NCI-H2196 treated with DMSO at 0.1 percent for 48 hours (cell line): ENCODE results near the gene LRRFIP1.
"Not testable (repeated sequence)": the region's sequence is repeated elsewhere in the genome, so short reads cannot be mapped to it uniquely, and the experiment has no call there.

Experiments
- DNase-seq: peaks from one replicate; lab custom pipeline; 2025; ENCODE audit not compliant: unreplicated experiment; lab: John Stamatoyannopoulos, UW

LRRFIP1 gene

GRCh38 chr2:237627441-237628246, at the start of gene LRRFIP1:
Gene LRRFIP1, plus strand, starts transcription at chr2:237627587. Its CDS starts 58 bp downstream, at chr2:237627645.
- DNase-seq: no peak

DNA sequence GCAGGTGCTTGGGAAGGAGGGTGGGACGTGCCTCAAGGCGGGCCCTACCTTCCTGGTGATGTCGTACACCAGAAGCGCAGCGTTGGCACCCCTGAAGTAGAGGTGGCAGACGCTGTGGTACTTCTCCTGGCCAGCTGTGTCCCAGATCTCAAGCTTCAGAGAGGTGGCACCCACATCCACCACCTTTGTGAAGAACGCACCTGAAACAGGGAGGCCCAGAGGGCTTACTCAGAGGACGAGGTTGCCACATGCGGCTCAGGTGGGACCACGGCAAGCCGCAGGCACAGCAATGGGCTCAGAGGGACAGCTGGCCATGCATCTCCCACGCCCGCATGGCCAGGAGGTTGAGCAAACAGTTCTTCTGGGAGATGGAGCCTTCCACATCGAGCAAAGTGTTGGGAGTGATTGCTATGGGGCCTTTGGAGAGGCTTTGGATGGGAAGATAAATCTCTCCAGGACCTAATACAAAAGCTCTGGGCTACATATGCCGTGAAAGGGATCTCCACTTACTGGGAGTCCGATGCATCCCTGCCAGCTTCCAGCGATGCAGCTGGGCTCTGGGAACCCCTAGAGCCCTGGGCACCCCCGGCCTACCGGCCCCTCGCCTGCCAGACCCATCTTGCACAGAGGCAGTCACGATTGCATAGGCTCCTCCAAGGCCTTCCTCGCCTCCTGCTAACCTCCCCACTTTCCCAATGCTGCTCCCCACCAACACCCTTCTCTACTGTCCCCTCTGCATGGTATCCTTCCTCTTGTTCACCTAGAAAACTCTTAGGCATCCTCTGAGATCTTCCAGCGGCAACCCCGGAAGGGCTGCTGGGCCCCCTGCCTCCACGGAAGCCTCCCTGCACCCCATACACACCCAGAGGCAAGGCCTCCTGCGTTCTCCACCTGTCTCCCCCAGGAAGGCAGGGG, 49.2 kb upstream of the LRRFIP1 start:
- no peak for DNase-seq

DNA sequence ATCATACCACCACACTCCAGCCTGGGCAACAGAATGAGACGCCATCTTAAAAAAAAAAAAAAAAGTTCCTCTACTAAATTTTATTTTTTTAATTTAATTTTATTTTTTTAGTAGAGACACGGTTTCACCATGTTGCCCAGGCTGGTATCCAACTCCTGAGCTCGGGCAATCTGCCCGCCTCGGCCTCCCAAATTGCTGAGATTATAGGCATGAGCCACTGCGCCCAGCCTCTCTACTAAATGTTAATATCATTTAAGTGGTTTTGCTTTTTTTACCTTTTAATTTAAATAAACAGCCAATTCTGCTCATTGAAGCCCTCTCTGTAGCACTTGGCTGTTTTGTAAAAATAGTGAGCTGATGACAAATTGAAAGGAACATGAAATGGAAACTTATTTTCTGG, 46.1 kb upstream of the LRRFIP1 start:
- DNase-seq: no peak

DNA sequence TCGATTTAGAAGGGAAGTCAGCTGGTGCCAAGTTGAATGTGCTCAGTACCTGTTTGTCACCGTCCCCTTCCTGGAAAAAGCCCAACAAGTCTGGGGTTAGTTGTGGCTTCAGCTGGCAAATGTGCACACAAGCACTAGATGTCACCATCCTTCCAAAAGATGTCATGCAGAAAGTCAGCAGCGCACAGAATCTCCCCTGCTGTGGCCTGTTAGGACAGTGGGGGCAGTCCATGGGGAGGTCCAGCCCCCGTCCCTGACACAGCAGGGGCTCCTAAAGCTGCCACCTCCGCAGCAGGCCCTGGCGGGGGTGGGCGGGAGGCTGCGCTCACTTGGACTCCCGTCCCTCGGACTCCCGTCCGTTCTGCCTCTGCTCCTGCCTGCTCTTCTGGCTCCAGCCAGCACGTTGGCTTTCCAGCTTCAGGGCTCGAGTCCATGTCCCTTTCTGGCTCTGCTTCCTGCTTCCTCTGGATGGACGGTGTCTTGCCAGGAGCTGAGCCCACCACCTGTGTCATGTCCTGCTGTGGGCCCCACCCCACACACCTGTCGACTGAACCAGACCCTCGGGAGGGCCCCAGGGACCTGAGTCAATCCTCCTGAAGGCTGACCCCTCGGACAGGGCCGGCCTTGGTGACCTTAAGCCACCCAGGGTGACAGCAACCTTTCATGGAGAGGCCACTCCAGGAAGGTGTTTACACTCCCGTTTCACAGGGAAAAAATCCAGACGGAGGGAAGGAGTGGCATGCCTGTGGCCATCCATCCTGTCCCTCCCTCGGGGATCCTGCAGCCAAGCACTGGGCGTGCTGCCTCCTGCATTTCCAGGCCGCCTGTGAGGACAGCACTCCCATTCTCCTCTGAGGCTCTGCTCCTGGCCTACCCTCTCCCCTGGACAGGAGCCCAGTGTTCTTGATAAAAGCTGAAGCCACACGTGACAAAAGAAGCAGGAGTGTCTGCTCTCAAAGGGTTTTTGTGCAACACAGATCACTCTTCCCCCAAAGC, 45.3 kb upstream of the LRRFIP1 start:
- DNase-seq: peak; percentile 78

DNA sequence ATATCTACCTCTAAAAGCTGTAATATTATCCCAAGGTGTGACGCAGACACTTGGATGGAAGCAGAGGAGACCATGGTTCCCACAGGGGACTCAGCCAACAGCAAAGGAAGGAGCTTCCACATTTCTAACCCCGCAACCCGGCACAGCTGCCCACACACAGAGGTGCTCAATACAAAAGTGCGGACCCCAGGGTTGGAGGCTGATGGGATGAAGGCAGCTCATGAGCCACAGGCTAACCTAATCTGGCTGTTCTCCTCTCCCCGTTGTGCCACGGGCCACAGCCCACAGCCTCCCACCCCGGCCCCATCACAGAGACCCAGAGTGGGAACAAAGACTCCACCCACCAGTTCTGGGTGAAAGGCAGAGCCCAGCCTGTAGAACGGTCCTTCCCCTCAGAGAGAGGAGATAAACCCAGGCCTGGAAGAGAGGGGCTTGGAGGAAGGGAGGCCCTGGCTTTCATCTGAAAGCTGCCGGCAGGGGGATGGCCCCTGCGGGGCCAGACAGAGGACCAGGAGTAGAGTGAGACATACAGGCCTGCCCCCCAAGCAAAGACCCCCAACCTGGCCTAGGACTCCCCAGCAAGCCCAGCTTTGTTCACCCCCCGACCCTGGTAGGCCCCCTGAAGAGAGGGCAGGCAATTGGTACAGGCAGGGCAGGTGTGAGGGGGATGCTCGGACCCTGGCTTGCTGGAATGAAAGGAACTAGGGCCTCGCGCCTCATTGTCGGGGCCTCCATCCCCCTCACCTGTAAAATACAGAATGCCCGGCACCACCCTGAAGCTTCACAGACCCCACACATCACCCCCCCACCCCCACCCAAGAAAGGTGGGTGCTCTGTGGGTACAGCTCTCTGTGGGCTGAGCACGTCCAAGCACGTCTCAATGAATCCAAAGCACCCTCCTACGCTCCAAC, 43.7 kb upstream of the LRRFIP1 start:
- DNase-seq: no peak

- DNase-seq: no peak
Observed at GRCh38 chr2:237585590-237586221, 41.7 kb upstream of the LRRFIP1 start.

GRCh38 chr2:237588044-237588696, 39.2 kb upstream of the LRRFIP1 start:
- no peak for DNase-seq

DNA sequence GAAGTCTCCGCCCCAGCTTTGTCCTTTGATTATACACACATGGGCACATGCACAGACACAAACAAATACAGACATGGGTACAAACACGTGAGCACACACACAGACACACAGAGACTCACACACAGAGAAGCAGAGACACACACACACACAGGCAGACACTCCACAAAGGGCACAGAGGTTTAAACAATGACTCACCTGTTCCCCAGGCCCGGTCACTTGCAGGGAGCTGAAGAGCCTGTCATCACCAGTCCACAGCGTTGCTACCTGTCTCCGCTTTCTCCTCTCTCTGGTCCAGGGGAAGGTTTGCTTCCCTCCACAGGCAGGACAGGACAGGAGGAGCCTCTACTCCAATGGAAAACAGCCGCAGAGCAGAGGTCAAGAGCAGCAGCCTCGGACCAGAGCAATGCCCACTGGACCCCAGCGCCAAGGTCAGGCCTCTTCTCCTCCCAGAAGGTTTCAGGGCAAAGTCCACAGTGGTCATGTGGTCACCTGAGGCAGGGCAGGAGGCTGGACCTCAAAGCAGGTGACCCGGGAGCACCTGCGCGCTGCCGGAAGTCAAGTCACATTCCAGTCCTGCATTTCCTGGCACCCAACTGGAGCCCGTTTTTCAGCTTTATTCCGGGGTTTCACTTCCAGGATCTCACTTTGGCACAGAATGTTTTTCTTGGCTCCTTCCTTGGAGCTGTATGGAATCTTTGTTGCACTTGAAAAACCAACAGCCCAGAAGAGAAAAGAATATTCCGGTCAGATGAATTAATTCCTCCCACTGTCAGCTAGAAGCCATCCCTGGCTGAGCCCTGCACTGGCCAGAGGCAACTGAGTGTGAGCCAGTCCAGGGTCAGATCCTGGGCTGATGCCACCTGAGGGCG, 36.9 kb upstream of the LRRFIP1 start, which contains the start of gene RAB17:
RAB17 (minus strand) TSS at position 463 of the 869 bp plus-strand sequence. CDS start 4,580 bp downstream, outside the sequence.
- DNase-seq: peak; percentile 70

DNA sequence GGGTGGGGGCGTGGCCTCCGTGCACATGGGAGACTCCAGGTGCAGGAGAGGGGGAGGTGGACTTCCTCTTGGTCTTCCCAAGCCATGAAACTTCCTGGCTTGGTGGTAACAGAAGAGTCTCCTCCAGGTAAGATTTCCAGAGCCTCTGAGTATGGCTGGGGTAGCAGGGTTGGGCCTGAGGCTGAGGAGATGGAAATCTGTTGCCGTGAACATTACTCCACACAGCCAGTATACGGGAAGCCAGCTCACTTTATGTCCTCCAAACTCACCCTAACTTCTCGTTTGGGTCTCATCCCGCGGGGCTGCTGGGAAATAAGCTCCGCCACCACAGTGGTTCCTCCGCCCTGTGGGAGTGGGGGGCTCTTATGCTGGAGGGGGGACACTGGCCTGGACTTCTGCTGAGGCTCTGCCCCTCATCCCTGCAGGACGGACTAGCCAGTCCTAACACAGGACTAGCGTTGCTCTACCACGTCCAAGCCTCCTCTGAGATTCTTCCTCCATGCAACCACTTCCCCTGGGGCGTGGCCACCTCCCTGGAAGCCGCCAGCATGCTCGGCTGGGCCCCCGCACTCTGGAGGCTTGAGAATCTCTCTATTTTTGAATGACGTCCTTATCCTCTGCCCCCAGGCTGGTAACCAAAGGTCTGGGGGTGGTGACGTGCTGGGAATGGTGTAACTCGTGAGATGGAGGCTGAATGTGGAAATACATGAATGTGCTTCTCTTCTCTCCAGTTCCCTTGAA, 36.1 kb upstream of the LRRFIP1 start:
- peak; percentile 64 for DNase-seq

DNA sequence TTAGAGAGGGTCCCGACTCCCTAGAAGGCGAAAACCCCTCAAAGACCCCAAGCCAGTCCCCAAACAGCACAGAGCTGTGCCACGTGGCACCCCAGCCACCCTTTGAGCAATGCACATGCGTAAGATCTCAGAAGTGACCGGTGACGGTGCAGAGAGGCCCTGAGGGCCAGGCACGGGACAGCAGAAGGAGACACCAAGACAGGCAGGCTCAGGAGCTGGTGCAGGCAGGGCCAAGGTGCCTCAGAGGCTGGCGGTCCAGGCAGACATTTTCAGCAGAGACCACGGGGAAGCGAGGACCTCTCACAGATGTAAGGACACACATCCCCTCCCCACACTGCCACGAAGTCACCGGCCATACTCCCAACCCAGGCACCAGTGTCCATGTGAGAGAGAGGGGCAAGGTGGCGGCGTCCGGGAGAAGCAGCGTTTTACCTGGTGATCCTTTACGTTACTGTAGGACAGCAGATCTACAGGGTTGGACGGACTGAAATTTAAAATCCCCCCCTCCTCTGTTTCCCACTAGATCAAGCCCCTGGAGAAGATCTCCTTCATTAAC, 34.9 kb upstream of the LRRFIP1 start:
- DNase-seq: no peak

GRCh38 chr2:237593036-237593435, 34.4 kb upstream of the LRRFIP1 start:
- DNase-seq: no peak

DNA sequence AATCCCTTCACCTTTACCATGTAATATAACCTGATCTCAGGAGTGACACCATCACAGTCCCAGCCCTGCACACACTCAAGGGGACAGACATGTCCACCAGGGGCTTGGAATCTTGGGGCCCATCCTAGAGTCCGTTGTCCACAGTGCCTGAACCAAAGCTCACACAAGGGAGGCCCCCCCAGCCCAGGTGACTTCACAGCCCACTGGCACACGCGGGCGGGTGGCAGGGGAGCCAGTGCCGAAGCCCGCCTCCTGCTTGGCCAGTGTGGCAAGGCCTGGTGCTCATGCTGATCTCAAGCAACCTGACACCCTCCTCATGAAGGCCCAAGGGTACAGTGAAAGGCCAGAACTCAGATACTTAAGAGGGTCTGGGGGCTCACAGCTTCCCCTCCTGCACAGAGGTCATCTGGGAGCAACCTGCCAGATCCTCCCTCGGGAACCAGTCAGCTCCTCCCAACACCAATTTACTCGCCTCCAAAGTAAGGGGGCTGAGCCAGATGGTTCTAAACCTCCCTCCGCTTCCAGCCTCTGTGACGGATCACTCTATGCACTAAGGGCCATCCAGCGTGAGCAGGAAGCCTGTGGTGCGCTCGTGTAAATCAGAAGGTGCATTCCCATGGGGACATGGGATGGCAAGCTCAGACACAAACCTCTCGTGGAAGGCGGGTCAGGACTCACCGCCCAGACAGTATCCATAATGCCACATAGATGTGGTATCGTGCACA, 33.6 kb upstream of the LRRFIP1 start:
- no peak for DNase-seq

DNA sequence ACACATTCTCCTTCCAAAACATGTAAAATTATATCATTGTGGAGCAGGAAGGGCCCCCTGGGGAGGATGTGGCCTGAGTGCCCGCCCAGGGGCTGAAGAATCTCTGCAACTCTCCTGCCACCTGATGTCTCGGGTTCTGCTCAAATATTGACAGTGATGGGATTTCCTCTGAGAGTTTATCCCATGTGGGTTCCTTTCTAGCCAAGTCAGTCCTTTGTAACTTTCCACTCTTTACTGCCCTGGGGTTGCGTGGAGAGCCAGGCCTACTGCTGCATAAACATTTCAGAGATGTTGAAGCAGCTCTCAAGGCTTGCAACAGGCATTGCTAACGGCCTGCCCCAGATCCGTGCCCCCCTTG, 32.9 kb upstream of the LRRFIP1 start:
- DNase-seq: no peak

DNA sequence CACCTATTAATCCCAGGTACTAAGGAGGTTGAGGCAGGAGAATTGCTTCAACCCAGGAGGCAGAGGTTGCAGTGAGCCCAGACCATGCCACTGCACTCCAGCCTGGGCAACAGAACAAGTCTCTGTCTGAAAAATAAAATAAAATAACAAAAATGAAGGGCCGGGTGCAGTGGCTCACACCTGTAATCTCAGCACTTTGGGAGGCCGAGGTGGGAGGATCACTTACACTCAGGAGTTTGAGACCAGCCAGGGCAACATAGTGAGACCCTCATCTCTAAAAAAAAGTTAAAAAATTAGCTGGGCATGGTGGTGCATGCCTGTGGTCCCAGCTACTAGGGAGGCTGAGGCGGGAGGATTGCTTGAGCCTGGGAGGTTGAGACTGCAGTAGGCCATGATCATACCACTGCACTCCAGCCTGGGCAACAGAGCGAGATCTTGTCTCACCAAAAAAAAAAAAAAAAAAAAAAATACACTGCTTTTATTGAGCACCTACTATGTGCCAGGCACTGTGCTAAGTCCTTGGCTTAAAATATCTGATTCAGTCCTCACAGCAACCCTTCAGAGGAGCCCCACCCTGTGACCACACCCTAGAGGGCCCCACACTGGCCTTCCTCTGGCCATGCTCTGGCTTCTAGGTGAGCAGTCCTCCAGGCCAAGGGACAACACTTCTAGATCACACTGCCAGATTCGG, 31.4 kb upstream of the LRRFIP1 start:
- DNase-seq: not testable (repeated sequence)

DNA sequence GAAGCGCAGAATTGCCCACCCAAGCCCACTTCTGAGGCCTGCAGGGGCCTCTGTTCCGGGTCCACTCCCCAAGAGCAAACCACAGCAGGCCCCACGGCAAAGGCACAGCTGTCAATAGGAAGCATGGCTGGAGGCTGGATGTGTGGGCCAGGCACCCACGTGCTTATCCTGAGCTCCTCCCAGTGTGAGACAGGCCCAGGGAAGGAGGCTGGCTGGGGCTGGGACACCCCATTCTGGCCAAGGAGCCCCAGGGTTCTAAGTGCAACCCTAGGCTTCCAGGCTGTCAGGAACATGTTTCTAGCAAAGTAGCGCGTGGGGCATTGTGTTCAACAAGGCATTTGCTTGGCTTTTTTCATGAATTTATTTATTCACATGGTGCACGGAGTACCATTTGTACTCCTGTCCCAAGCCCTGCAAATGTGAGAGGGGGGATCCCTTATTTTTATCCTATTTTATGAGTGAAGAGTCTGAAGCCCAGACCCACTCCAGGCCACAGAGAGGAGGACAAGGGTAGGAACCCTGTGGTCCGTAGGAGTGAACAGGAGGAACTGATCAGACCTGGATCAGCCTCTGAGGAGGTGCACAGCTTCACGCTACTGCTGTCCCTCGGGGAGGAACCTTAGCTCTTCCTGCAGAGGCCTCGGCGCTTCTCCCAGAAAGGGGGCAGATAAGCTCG, 30.7 kb upstream of the LRRFIP1 start:
- DNase-seq: no peak
